Stimulated activated naive CD8-positive, alpha-beta T cell treated with anti-CD3 and anti-CD28 coated beads, Interleukin-15, amount 100 ng/mL, for 72 hours (primary cell): ENCODE results near the gene SRD5A3.

Experiments
- ATAC-seq: fragments of 150-1000 bp; cut with Tn5 transposase; 2 replicates; pipeline ENCODE4 v1.10.0; 2021; ENCODE audit warnings: mild to moderate bottlenecking, moderate library complexity
- DNase-seq, 2 donors: peaks; one replicate each; pipeline ENCODE4 v3.0.0; 2021 to 2022
- H3K27ac Mint-ChIP-seq, 2 donors: one replicate each; pipeline ENCODE4 v1.8.0; 2022; ENCODE audit warnings: mild to moderate bottlenecking in 2 of 2, mixed read lengths in 2 of 2, moderate library complexity in 2 of 2
- H3K27me3 Mint-ChIP-seq: one replicate; pipeline ENCODE4 v1.8.0; 2022; ENCODE audit warnings: mixed read lengths
- H3K4me1 Mint-ChIP-seq: one replicate; pipeline ENCODE4 v1.8.0; 2022; ENCODE audit warnings: mild to moderate bottlenecking, mixed read lengths
- H3K4me3 Mint-ChIP-seq, 2 donors: one replicate each; pipeline ENCODE4 v1.8.0; 2022; ENCODE audit warnings: mild to moderate bottlenecking in 2 of 2, mixed read lengths in 2 of 2, moderate library complexity in 1 of 2
- H3K9me3 Mint-ChIP-seq, 2 donors: one replicate each; pipeline ENCODE4 v1.8.0; 2022; ENCODE audit warnings: mixed read lengths in 2 of 2

Gene SRD5A3

GRCh38 chr4:55381502-55381901 is 35.5 kb downstream of the SRD5A3 start:
- Mint-ChIP-seq H3K9me3 (no peaks in the 10 kb centered on the region), H3K27me3 (no peaks in the 10 kb centered on the region), H3K27ac (no peak overlapping the region), H3K4me1 (peaks cover 14% of the 10 kb centered on the region), H3K4me3 (no peak overlapping the region)
- ATAC-seq (no peak), DNase-seq (no peak)

- Mint-ChIP-seq H3K4me1 (peaks cover 24% of the 10 kb centered on the region), H3K4me3 (no peak overlapping the region), H3K27me3 (no peaks in the 10 kb centered on the region), H3K9me3 (no peaks in the 10 kb centered on the region), H3K27ac (no peak overlapping the region)
- ATAC-seq (no peak), DNase-seq (no peak)
These were observed 36.5 kb downstream of the SRD5A3 start for GRCh38 chr4:55382488-55383003.

GRCh38 chr4:55385201-55385649 is 39.2 kb downstream of the SRD5A3 start:
- no peaks in the 10 kb centered on the region for H3K9me3 Mint-ChIP-seq
- no peak overlapping the region for H3K27ac Mint-ChIP-seq
- ATAC-seq, result peak; percentile 46

GRCh38 chr4:55386073-55386472 is 40.0 kb downstream of the SRD5A3 start:
- ATAC-seq (no peak), DNase-seq (no peak)
- H3K4me1 Mint-ChIP-seq, result peaks cover 28% of the 10 kb centered on the region
- H3K9me3 Mint-ChIP-seq, result no peaks in the 10 kb centered on the region
- H3K27ac Mint-ChIP-seq, result no peak overlapping the region
- H3K4me3 Mint-ChIP-seq, result no peak overlapping the region
- H3K27me3 Mint-ChIP-seq, result peaks cover 9% of the 10 kb centered on the region

More at GRCh38 chr4:55385201-55385649, 39.2 kb downstream of the SRD5A3 start:
- no peak for DNase-seq
- Mint-ChIP-seq H3K27me3 (peaks cover 6% of the 10 kb centered on the region), H3K4me3 (no peak overlapping the region), H3K4me1 (peaks cover 28% of the 10 kb centered on the region)

GRCh38 chr4:55386840-55387239 is 40.8 kb downstream of the SRD5A3 start:
- no peak overlapping the region for H3K4me3 Mint-ChIP-seq
- DNase-seq (no peak), ATAC-seq (no peak)
- H3K9me3 Mint-ChIP-seq, result no peaks in the 10 kb centered on the region
- peaks cover 9% of the 10 kb centered on the region for H3K27me3 Mint-ChIP-seq
- H3K4me1 Mint-ChIP-seq, result peaks cover 28% of the 10 kb centered on the region
- H3K27ac Mint-ChIP-seq, result no peak overlapping the region

- Mint-ChIP-seq H3K27me3 (peaks cover 9% of the 10 kb centered on the region), H3K27ac (no peak overlapping the region), H3K9me3 (no peaks in the 10 kb centered on the region), H3K4me1 (peaks cover 33% of the 10 kb centered on the region), H3K4me3 (no peak overlapping the region)
- ATAC-seq, result no peak
- DNase-seq, result no peak
These were observed 47.6 kb downstream of the SRD5A3 start for GRCh38 chr4:55393461-55394320.

GRCh38 chr4:55395218-55395528 is 49.1 kb downstream of the SRD5A3 start:
- H3K9me3 Mint-ChIP-seq, result no peaks in the 10 kb centered on the region
- H3K27ac Mint-ChIP-seq, result peak overlapping the region; percentile 95 to 97
- H3K27me3 Mint-ChIP-seq, result peaks cover 4% of the 10 kb centered on the region
- DNase-seq (no peak), ATAC-seq (no peak)
- peaks cover 41% of the 10 kb centered on the region for H3K4me1 Mint-ChIP-seq
- peak overlapping the region; percentile 98 to 99 for H3K4me3 Mint-ChIP-seq

GRCh38 chr4:55395529-55396307 is 49.7 kb downstream of the SRD5A3 start, which contains the start of gene TMEM165:
Gene TMEM165, plus strand, starts transcription at chr4:55395957. Its CDS starts 233 bp downstream, at chr4:55396190.
- Mint-ChIP-seq H3K27ac (peak within 1 kb of the TSS; percentile 95 to 97), H3K27me3 (no peaks in the 10 kb centered on the region), H3K4me1 (peaks cover 46% of the 10 kb centered on the region), H3K9me3 (no peaks in the 10 kb centered on the region), H3K4me3 (peak within 1 kb of the TSS; percentile 98 to 99)
- ATAC-seq (peak; percentile 97), DNase-seq (peak; percentile 90 to 91)

GRCh38 chr4:55396308-55397125 is 50.5 kb downstream of the SRD5A3 start:
- H3K27me3 Mint-ChIP-seq, result no peaks in the 10 kb centered on the region
- H3K4me1 Mint-ChIP-seq, result peaks cover 53% of the 10 kb centered on the region
- DNase-seq, result peak in 1 of 2 donors; percentile 33
- no peaks in the 10 kb centered on the region for H3K9me3 Mint-ChIP-seq
- H3K4me3 Mint-ChIP-seq, result peak overlapping the region; percentile 98 to 99
- H3K27ac Mint-ChIP-seq, result peak overlapping the region; percentile 74 to 94
- peak; percentile 35 for ATAC-seq

GRCh38 chr4:55397126-55397436 is 51.0 kb downstream of the SRD5A3 start:
- DNase-seq (no peak), ATAC-seq (no peak)
- Mint-ChIP-seq H3K4me3 (peak overlapping the region; percentile 97 to 98), H3K4me1 (peaks cover 53% of the 10 kb centered on the region), H3K27me3 (no peaks in the 10 kb centered on the region), H3K27ac (peak overlapping the region; percentile 74 to 94), H3K9me3 (no peaks in the 10 kb centered on the region)

- peak overlapping the region; percentile 79 to 90 for H3K27ac Mint-ChIP-seq
These were observed 51.7 kb downstream of the SRD5A3 start for GRCh38 chr4:55397520-55398321.

GRCh38 chr4:55398461-55398860 is 52.4 kb downstream of the SRD5A3 start:
- Mint-ChIP-seq H3K4me3 (peak overlapping the region; percentile 97 to 98), H3K27ac (no peak overlapping the region), H3K4me1 (peaks cover 59% of the 10 kb centered on the region), H3K27me3 (no peaks in the 10 kb centered on the region), H3K9me3 (no peaks in the 10 kb centered on the region)
- DNase-seq (no peak), ATAC-seq (no peak)

More at GRCh38 chr4:55397520-55398321, 51.7 kb downstream of the SRD5A3 start:
- DNase-seq (no peak), ATAC-seq (no peak)
- H3K4me1 Mint-ChIP-seq, result peaks cover 53% of the 10 kb centered on the region
- peak overlapping the region; percentile 97 to 98 for H3K4me3 Mint-ChIP-seq
- H3K27me3 Mint-ChIP-seq, result no peaks in the 10 kb centered on the region
- H3K9me3 Mint-ChIP-seq, result no peaks in the 10 kb centered on the region

GRCh38 chr4:55398966-55399365 is 52.9 kb downstream of the SRD5A3 start:
- H3K4me3 Mint-ChIP-seq, result peak overlapping the region; percentile 97 to 98
- no peaks in the 10 kb centered on the region for H3K9me3 Mint-ChIP-seq
- H3K27me3 Mint-ChIP-seq, result no peaks in the 10 kb centered on the region
- H3K27ac Mint-ChIP-seq, result peak overlapping the region in 1 of 2 donors; percentile 8
- ATAC-seq (no peak), DNase-seq (no peak)
- peaks cover 64% of the 10 kb centered on the region for H3K4me1 Mint-ChIP-seq

GRCh38 chr4:55399581-55399980 is 53.5 kb downstream of the SRD5A3 start:
- Mint-ChIP-seq H3K27ac (no peak overlapping the region), H3K27me3 (no peaks in the 10 kb centered on the region), H3K4me1 (peaks cover 61% of the 10 kb centered on the region), H3K4me3 (peak overlapping the region; percentile 97 to 98), H3K9me3 (no peaks in the 10 kb centered on the region)
- DNase-seq (no peak), ATAC-seq (no peak)
